ENCODE results near the gene TAGLN3.

DNA sequence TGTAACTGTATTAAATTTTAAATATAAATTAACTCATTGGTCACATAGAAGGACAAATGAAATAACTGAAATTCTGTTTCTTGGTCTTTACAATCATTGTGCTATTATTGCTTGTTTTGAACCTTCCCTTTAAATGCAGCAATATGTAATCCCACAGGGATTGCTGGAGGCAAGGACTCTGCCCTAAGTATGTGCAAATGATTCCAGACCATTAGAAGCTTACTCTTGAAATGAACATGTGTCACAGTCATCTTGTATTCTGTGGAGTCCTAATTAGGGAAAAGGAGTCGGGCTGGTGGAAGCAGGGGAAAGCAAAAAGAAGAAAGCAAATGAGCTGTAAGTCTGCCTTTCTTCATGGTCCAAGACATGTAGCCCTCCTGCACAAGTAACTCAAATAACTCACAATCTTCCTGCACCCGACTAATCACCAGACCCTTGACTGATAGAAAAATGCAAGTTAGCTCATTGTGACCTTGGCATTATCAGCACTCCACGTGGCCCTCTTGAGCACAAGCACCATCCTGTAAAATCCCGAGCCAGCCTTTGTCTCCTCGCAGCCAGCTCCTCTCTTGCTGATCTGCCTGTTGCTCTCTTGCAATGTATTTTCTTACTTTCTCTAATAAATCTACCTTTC is 33.5 kb downstream of the TAGLN3 start:
- no peak for TF ChIP-seq EZH2 (IDR thresholded peaks at IDR 0.05; ENCODE audit: low read depth)
- TF ChIP-seq, protein P1, sequence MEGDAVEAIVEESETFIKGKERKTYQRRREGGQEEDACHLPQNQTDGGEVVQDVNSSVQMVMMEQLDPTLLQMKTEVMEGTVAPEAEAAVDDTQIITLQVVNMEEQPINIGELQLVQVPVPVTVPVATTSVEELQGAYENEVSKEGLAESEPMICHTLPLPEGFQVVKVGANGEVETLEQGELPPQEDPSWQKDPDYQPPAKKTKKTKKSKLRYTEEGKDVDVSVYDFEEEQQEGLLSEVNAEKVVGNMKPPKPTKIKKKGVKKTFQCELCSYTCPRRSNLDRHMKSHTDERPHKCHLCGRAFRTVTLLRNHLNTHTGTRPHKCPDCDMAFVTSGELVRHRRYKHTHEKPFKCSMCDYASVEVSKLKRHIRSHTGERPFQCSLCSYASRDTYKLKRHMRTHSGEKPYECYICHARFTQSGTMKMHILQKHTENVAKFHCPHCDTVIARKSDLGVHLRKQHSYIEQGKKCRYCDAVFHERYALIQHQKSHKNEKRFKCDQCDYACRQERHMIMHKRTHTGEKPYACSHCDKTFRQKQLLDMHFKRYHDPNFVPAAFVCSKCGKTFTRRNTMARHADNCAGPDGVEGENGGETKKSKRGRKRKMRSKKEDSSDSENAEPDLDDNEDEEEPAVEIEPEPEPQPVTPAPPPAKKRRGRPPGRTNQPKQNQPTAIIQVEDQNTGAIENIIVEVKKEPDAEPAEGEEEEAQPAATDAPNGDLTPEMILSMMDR (conservative IDR thresholded peaks at IDR 0.05): no peak

Measured in PC-9 (cell line).